Mucosa of descending colon (tissue), 3 donors: ENCODE measurements around the gene THTPA. TPM values are rescaled to one million over a fixed set of nuclear protein-coding genes. Genes with fewer than 3 reads are reported as not detected.

Experiments used
- ATAC-seq: fragments of 200-7000 bp; cut with Tn5 transposase; one replicate; pipeline ENCODE4 v1.9.1; 2020; ENCODE audit warnings: mild to moderate bottlenecking, moderate library complexity
- DNase-seq, 3 donors: peaks; one replicate each; pipeline ENCODE4 v3.0.0-alpha.2; 2020
- H3K36me3 ChIP-seq: fragments of 200-600 bp; one replicate; pipeline ENCODE4 v1.8.0; 2021; ENCODE audit warnings: low read depth, mild to moderate bottlenecking
- H3K4me1 ChIP-seq: fragments of 200-600 bp; one replicate; pipeline ENCODE4 v1.8.0; 2021; ENCODE audit warnings: low read depth, mild to moderate bottlenecking
- H3K4me3 ChIP-seq: fragments of 200-600 bp; one replicate; pipeline ENCODE4 v1.8.0; 2021; ENCODE audit warnings: mild to moderate bottlenecking
- H3K9me3 ChIP-seq: fragments of 200-600 bp; one replicate; pipeline ENCODE4 v1.8.0; 2021; ENCODE audit warnings: mild to moderate bottlenecking
- intact Hi-C, 2 donors: fragments of 100-400 bp; cut with DNase I in 1 of 2; cut with micrococcal nuclease in 1 of 2; formaldehyde crosslinking; loops; one replicate each; pipeline versions ENCODE4 v1.11.0 to v1.11.1; 2022; cut with DNase I, micrococcal nuclease
- total RNA-seq, 3 donors: library from RNA; stranded (reverse); fragmentation: NEBNext Ultra II Directional in 2 of 3; extraction: Animal tissue kit (Norgen Biotek cat#: 25700) in 2 of 3; gene quantifications; one replicate each; pipeline versions ENCODE4 v1.2.1 to v1.2.4, GENCODE V29; 2021 to 2023
- TF ChIP-seq, protein P1 (sequence below): fragments of 200-600 bp; IDR thresholded peaks from one replicate; pipeline ENCODE4 v1.8.0; 2022; ENCODE audit warnings: antibody characterized with exemption, mild to moderate bottlenecking
- donor health status: DM: no; HTN: no; CAD: no; lungs with moderate emphysema.
- donor health status: DM: no; HTN: no; CAD: no.
- donor health status: DM: no; HTN: yes; CAD: no.

Gene THTPA
- total RNA-seq, 3 donors from 2014 or later: 16.8 to 17.4 (median 17.4) TPM

DNA sequence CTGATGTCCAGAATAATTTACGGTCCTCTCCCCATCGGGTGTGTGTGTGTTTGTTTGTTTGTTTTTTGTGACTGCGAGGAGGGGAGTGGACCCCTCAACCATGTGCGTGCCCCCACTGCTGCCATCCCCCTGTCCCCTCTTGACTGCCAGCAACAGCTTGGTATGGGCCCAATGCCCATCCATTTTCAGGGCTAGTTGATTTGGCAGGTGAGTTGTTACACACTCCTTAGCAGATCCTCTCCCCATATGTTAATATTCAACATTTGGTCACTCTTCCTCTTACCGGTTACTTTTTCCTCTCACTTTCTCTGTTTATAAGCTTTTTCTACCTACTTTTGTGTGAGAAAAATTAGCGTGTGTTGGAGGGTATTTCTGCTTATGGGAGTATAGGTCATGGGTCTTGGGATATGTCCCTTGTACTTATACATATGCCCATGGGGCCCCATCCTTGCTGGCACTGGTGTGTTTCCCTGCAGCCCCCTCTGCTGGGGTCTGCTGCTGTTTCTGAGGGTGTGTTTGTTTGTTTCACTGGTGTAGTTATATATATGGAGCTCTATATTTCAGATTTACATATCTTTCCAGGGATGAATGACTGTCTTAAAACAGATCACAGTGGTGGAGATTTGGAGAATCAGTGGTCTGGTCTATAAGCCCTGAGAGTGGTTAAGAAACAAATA, 38.3 kb upstream of the THTPA start:
- DNase-seq: no peak

DNA sequence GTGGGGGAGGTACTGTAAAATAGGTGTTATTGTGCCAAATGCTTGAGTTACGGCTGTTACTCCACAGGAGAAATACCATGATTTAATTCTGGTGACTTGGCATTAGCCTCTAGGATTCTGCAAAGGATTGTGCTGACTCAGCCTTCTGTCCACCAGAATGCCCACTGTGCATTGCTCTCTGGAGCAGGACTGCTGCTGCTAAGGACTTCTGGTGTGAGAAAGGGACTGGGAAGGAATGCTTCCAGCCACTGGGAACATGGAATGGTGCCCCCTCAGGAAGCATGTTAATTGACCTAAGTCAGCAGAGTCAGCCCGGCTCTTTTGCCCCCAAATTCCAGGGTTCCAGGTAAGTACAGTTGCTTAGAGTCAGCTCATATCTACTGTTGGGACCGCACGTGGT, 37.4 kb upstream of the THTPA start:
- DNase-seq (no peak), ATAC-seq (no peak)
- Histone ChIP-seq H3K36me3 (no peaks in the 10 kb centered on the region), H3K4me3 (no peak overlapping the region), H3K4me1 (no peaks in the 10 kb centered on the region), H3K9me3 (no peaks in the 10 kb centered on the region)
- TF ChIP-seq, protein P1, sequence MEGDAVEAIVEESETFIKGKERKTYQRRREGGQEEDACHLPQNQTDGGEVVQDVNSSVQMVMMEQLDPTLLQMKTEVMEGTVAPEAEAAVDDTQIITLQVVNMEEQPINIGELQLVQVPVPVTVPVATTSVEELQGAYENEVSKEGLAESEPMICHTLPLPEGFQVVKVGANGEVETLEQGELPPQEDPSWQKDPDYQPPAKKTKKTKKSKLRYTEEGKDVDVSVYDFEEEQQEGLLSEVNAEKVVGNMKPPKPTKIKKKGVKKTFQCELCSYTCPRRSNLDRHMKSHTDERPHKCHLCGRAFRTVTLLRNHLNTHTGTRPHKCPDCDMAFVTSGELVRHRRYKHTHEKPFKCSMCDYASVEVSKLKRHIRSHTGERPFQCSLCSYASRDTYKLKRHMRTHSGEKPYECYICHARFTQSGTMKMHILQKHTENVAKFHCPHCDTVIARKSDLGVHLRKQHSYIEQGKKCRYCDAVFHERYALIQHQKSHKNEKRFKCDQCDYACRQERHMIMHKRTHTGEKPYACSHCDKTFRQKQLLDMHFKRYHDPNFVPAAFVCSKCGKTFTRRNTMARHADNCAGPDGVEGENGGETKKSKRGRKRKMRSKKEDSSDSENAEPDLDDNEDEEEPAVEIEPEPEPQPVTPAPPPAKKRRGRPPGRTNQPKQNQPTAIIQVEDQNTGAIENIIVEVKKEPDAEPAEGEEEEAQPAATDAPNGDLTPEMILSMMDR: no peak
- intact Hi-C loops: no loop called here

More for the DNA sequence above, 38.3 kb upstream of the THTPA start:
- H3K36me3 ChIP-seq: no peaks in the 10 kb centered on the region
- TF ChIP-seq, protein P1: no peak
- no peak for ATAC-seq
- no peak overlapping the region for H3K4me3 ChIP-seq
- no peaks in the 10 kb centered on the region for H3K4me1 ChIP-seq
- intact Hi-C loops: no loop called here
- no peaks in the 10 kb centered on the region for H3K9me3 ChIP-seq

DNA sequence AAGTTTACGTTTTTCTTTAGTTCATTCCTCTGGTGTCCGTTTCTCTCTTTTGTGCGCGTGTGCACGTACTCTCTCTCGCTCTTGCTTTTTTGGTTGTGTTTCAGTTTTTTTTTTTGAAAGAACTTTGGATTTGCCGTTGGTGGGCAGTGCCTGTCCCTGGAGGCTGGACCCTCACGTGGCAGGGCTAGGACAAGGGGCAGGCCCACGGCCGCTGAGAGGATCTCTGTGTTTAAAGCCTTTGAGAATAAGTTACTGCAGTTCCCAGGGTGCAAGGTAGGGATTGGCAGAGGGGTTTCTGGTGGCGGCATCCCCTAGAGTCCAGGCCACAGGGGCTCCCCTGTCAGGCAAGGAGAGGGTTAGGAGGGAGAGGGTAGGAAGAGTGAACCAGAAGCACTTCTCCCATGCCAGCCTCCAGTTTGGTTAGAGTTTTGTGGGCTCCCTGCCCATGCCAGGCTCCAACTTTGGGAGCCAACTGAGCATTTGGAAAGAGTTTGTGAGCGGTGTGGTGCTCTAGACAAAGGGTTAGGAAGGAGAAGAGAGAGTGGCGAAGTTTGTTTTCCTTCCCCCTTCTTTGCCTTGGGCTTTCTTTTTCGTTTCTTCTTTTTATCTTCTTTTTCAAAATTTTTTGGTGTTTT, 35.1 kb upstream of the THTPA start:
- intact Hi-C loops: no loop called here
- ATAC-seq: no peak
- Histone ChIP-seq H3K4me1 (no peaks in the 10 kb centered on the region), H3K36me3 (no peaks in the 10 kb centered on the region), H3K9me3 (no peaks in the 10 kb centered on the region), H3K4me3 (no peak overlapping the region)
- TF ChIP-seq, protein P1: no peak
- DNase-seq: no peak

DNA sequence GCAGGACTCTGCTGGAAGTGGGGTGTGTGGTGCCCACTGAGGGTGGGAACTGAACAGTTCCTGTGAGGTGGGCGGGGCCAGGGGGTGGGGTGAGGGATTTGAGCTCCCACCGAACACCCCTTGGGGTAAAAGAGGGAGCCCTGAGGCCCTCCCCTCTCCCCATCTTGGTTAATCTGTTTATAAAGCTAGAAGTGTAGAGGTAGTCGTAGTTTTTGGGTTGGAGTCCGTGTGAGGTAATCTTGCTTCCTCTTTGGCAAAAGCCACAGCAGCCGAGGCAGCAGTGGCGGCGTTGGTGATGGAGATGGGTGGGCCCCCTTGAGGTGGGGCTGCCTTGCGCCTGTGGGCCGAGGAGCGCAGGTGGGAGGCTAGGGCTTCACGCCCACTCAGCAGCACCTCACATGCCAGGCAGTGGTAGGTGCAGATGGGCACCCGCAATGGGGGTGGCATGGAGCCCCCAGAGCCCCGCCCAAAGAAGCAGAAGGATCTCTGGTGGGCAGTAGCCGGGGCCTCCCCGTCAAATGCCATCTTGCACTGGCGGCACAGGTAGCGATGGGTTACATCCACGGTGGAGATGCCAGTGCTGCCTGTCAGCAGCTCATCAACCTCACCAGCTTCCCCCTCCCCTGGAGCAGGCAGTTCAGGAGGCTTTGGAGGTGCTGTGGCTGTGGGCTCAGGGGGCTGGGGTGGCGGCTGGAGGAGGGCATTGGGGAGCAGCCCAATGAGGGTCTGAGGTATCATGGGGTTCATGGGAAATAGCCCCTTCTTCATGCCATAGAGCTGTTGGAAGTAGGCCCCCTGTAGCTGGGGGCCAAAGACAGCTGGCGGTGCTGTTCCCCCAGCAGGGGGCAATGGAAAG, 34.1 kb upstream of the THTPA start:
- Histone ChIP-seq H3K9me3 (no peaks in the 10 kb centered on the region), H3K4me3 (no peak overlapping the region), H3K36me3 (no peaks in the 10 kb centered on the region), H3K4me1 (no peaks in the 10 kb centered on the region)
- no peak for ATAC-seq
- intact Hi-C loops: no loop called here
- TF ChIP-seq, protein P1: no peak
- DNase-seq: no peak

DNA sequence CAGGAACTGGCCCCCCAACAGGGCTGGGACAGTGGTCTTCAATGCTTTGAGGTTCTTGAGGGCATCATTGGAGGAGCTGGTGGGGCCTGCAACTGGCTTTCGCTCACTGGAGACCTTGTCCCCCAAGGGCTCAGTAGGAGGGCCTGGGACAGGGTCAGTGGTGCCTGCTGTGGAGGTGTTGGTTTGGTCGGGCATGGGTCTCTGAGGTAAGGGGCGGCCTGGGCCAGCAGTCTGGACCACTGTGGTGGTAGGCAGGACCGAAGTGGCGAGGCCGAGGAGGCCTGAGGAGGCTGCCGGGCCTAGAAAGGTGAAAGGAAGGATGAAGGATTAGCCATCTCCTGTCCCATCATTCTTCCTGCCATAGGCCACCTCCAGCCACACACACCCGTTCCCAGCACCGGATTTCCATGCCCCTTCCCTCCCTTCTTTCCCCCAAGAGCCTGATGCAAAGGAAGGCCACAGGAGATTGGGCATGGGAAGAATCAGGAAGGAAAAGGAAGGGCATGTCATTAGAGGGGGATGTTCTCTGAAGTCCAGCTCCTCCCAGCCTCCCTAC, 33.4 kb upstream of the THTPA start:
- TF ChIP-seq, protein P1: no peak
- Histone ChIP-seq H3K4me1 (no peaks in the 10 kb centered on the region), H3K9me3 (no peaks in the 10 kb centered on the region), H3K4me3 (no peak overlapping the region), H3K36me3 (no peaks in the 10 kb centered on the region)
- no peak for DNase-seq
- intact Hi-C loops: no loop called here
- no peak for ATAC-seq
